Myocyte (in vitro differentiated cells): ENCODE data around the gene ATP5F1E. TPM values are rescaled to one million over a fixed set of nuclear protein-coding genes. Genes with fewer than 3 reads are reported as not detected.

ENCODE experiments used
- DNase-seq: peaks from one replicate; pipeline ENCODE4 v3.0.0-alpha.2; 2012; ENCODE audit warnings: low read depth
- total RNA-seq: library from RNA; depleted of rRNA; stranded (reverse); fragments of >200 nt; gene quantifications from 2 replicates; pipeline ENCODE4 v1.2.3, GENCODE V29; 2014

Gene ATP5F1E
- total RNA-seq, 1 donor from 2014 or later, result 29.0 TPM

GRCh38 chr20:59006864-59007664 lies 25.1 kb downstream of the ATP5F1E start, which contains the start of gene CTSZ:
Gene CTSZ (minus strand): TSS chr20:59007254. CDS start chr20:59007128, 126 bp downstream.
- DNase-seq, result peak; percentile 51

GRCh38 chr20:59006167-59006863 lies 25.8 kb downstream of the ATP5F1E start:
- DNase-seq, result peak; percentile 37

GRCh38 chr20:59005523-59006166 lies 26.5 kb downstream of the ATP5F1E start:
- DNase-seq, result no peak

GRCh38 chr20:59004763-59005522 lies 27.2 kb downstream of the ATP5F1E start:
- DNase-seq, result no peak

- no peak for DNase-seq
Measured at GRCh38 chr20:59004493-59004762, 27.7 kb downstream of the ATP5F1E start.

GRCh38 chr20:59003836-59004492 lies 28.2 kb downstream of the ATP5F1E start:
- no peak for DNase-seq

GRCh38 chr20:59002874-59003399 lies 29.2 kb downstream of the ATP5F1E start:
- no peak for DNase-seq

- no peak for DNase-seq
Measured at GRCh38 chr20:59002388-59002787, 29.7 kb downstream of the ATP5F1E start.

- no peak for DNase-seq
Measured at GRCh38 chr20:59001449-59002171, 30.5 kb downstream of the ATP5F1E start.

GRCh38 chr20:59001068-59001448 lies 31.1 kb downstream of the ATP5F1E start:
- no peak for DNase-seq

GRCh38 chr20:59000326-59000725 lies 31.8 kb downstream of the ATP5F1E start:
- no peak for DNase-seq

GRCh38 chr20:58998656-58999055 lies 33.5 kb downstream of the ATP5F1E start:
- DNase-seq, result no peak

- no peak for DNase-seq
Measured at GRCh38 chr20:58997141-58997770, 34.9 kb downstream of the ATP5F1E start.

- no peak for DNase-seq
Measured at GRCh38 chr20:58996226-58996611, 35.9 kb downstream of the ATP5F1E start.

- no peak for DNase-seq
Measured at GRCh38 chr20:58995461-58996225, 36.5 kb downstream of the ATP5F1E start.

GRCh38 chr20:58994390-58995159 lies 37.6 kb downstream of the ATP5F1E start:
- DNase-seq, result no peak

- DNase-seq, result no peak
Measured at GRCh38 chr20:58993332-58994248, 38.5 kb downstream of the ATP5F1E start.
